ENCODE measurements around the gene TMEM192.

TMEM192 gene
- 11.4 to 41.8 (median 27.4) reads per million in 9 experiments for total RNA-seq

- peaks cover 21% of the 10 kb centered on the region for H3K36me3 Mint-ChIP-seq (ENCODE audit: insufficient read depth)
- H3K4me1 Mint-ChIP-seq (ENCODE audit: low read depth in 2 of 2), result peaks cover 16 to 24% of the 10 kb centered on the region in 2 donors
- DNase-seq (peak; percentile 90 to 94 (median 91)), ATAC-seq (replicated peaks) (peak; percentile 94)
- peak within 1 kb of the TSS; percentile 94 to 97 for H3K4me3 Mint-ChIP-seq
- H3K9me3 Mint-ChIP-seq, result no peaks in the 10 kb centered on the region
- H3K27me3 Mint-ChIP-seq, result peaks cover 11 to 14% of the 10 kb centered on the region in 2 donors
- peak within 1 kb of the TSS; percentile 95 for H3K27ac Mint-ChIP-seq
These were observed at the start of gene TMEM192 for GRCh38 chr4:165112368-165113121. TMEM192 (minus strand) TSS chr4:165112860; CDS start chr4:165112773, 87 bp downstream.

- Mint-ChIP-seq H3K27me3 (peaks cover 32 to 33% of the 10 kb centered on the region in 2 donors), H3K4me1 (ENCODE audit: low read depth in 2 of 2) (no peaks in the 10 kb centered on the region), H3K9me3 (no peaks in the 10 kb centered on the region), H3K36me3 (ENCODE audit: insufficient read depth) (no peaks in the 10 kb centered on the region), H3K27ac (no peak overlapping the region), H3K4me3 (no peak overlapping the region)
- no peak for ATAC-seq (replicated peaks)
- DNase-seq, result no peak
These were observed 46.1 kb upstream of the TMEM192 start for GRCh38 chr4:165158762-165159161.

- no peaks in the 10 kb centered on the region for H3K9me3 Mint-ChIP-seq
- H3K4me3 Mint-ChIP-seq, result no peak overlapping the region
- DNase-seq, result no peak
- H3K27me3 Mint-ChIP-seq, result peaks cover 35 to 40% of the 10 kb centered on the region in 2 donors
- H3K36me3 Mint-ChIP-seq (ENCODE audit: insufficient read depth), result no peaks in the 10 kb centered on the region
- no peaks in the 10 kb centered on the region for H3K4me1 Mint-ChIP-seq (ENCODE audit: low read depth in 2 of 2)
- H3K27ac Mint-ChIP-seq, result no peak overlapping the region
- ATAC-seq (replicated peaks), result no peak
These were observed 44.2 kb upstream of the TMEM192 start for GRCh38 chr4:165156906-165157305.

- no peaks in the 10 kb centered on the region for H3K9me3 Mint-ChIP-seq
- no peak overlapping the region for H3K4me3 Mint-ChIP-seq
- H3K27me3 Mint-ChIP-seq, result peaks cover 57 to 58% of the 10 kb centered on the region in 2 donors
- H3K27ac Mint-ChIP-seq, result no peak overlapping the region
- no peaks in the 10 kb centered on the region for H3K4me1 Mint-ChIP-seq (ENCODE audit: low read depth in 2 of 2)
- H3K36me3 Mint-ChIP-seq (ENCODE audit: insufficient read depth), result no peaks in the 10 kb centered on the region
- DNase-seq (no peak), ATAC-seq (replicated peaks) (no peak)
These were observed 41.8 kb upstream of the TMEM192 start for GRCh38 chr4:165154482-165154881.

GRCh38 chr4:165152527-165152926, 39.9 kb upstream of the TMEM192 start:
- Mint-ChIP-seq H3K27me3 (peaks cover 66 to 74% of the 10 kb centered on the region in 2 donors), H3K27ac (no peak overlapping the region)
- no peak for DNase-seq

GRCh38 chr4:165151734-165152133, 39.1 kb upstream of the TMEM192 start:
- H3K27ac Mint-ChIP-seq, result no peak overlapping the region
- no peaks in the 10 kb centered on the region for H3K9me3 Mint-ChIP-seq
- H3K36me3 Mint-ChIP-seq (ENCODE audit: insufficient read depth), result no peaks in the 10 kb centered on the region
- peaks cover 58 to 68% of the 10 kb centered on the region in 2 donors for H3K27me3 Mint-ChIP-seq
- ATAC-seq (replicated peaks) (no peak), DNase-seq (no peak)
- H3K4me1 Mint-ChIP-seq (ENCODE audit: low read depth in 2 of 2), result no peaks in the 10 kb centered on the region
- H3K4me3 Mint-ChIP-seq, result no peak overlapping the region

More at GRCh38 chr4:165152527-165152926, 39.9 kb upstream of the TMEM192 start:
- Mint-ChIP-seq H3K4me1 (ENCODE audit: low read depth in 2 of 2) (no peaks in the 10 kb centered on the region), H3K36me3 (ENCODE audit: insufficient read depth) (no peaks in the 10 kb centered on the region), H3K4me3 (no peak overlapping the region), H3K9me3 (no peaks in the 10 kb centered on the region)
- ATAC-seq (replicated peaks), result no peak

GRCh38 chr4:165150545-165150944, 37.9 kb upstream of the TMEM192 start:
- H3K36me3 Mint-ChIP-seq (ENCODE audit: insufficient read depth), result no peaks in the 10 kb centered on the region
- ATAC-seq (replicated peaks), result no peak
- H3K27ac Mint-ChIP-seq, result no peak overlapping the region
- H3K27me3 Mint-ChIP-seq, result peaks cover 57 to 61% of the 10 kb centered on the region in 2 donors
- no peaks in the 10 kb centered on the region for H3K4me1 Mint-ChIP-seq (ENCODE audit: low read depth in 2 of 2)
- no peak overlapping the region for H3K4me3 Mint-ChIP-seq
- DNase-seq, result no peak
- H3K9me3 Mint-ChIP-seq, result no peaks in the 10 kb centered on the region

- Mint-ChIP-seq H3K4me1 (ENCODE audit: low read depth in 2 of 2) (no peaks in the 10 kb centered on the region), H3K36me3 (ENCODE audit: insufficient read depth) (no peaks in the 10 kb centered on the region), H3K9me3 (no peaks in the 10 kb centered on the region), H3K27me3 (peaks cover 27 to 38% of the 10 kb centered on the region in 2 donors), H3K27ac (no peak overlapping the region), H3K4me3 (no peak overlapping the region)
- DNase-seq (no peak), ATAC-seq (replicated peaks) (no peak)
These were observed 26.2 kb upstream of the TMEM192 start for GRCh38 chr4:165138843-165139242.

GRCh38 chr4:165137205-165137604, 24.5 kb upstream of the TMEM192 start:
- H3K4me3 Mint-ChIP-seq, result no peak overlapping the region
- H3K9me3 Mint-ChIP-seq, result no peaks in the 10 kb centered on the region
- no peak overlapping the region for H3K27ac Mint-ChIP-seq
- DNase-seq, result no peak
- H3K36me3 Mint-ChIP-seq (ENCODE audit: insufficient read depth), result no peaks in the 10 kb centered on the region
- H3K27me3 Mint-ChIP-seq, result peaks cover 35 to 48% of the 10 kb centered on the region in 2 donors
- no peak for ATAC-seq (replicated peaks)
- H3K4me1 Mint-ChIP-seq (ENCODE audit: low read depth in 2 of 2), result no peaks in the 10 kb centered on the region

- H3K27me3 Mint-ChIP-seq, result peaks cover 35 to 49% of the 10 kb centered on the region in 2 donors
- no peak for DNase-seq
- no peaks in the 10 kb centered on the region for H3K36me3 Mint-ChIP-seq (ENCODE audit: insufficient read depth)
- ATAC-seq (replicated peaks), result no peak
- H3K9me3 Mint-ChIP-seq, result no peaks in the 10 kb centered on the region
- H3K27ac Mint-ChIP-seq, result no peak overlapping the region
- H3K4me1 Mint-ChIP-seq (ENCODE audit: low read depth in 2 of 2), result no peaks in the 10 kb centered on the region
- no peak overlapping the region for H3K4me3 Mint-ChIP-seq
These were observed 23.9 kb upstream of the TMEM192 start for GRCh38 chr4:165136529-165136928.

GRCh38 chr4:165133150-165133549, 20.5 kb upstream of the TMEM192 start:
- Mint-ChIP-seq H3K27ac (no peak overlapping the region), H3K9me3 (no peaks in the 10 kb centered on the region), H3K4me3 (no peak overlapping the region), H3K27me3 (peaks cover 49 to 54% of the 10 kb centered on the region in 2 donors), H3K4me1 (ENCODE audit: low read depth in 2 of 2) (peaks cover 0 to 2% of the 10 kb centered on the region in 2 donors), H3K36me3 (ENCODE audit: insufficient read depth) (no peaks in the 10 kb centered on the region)
- DNase-seq (no peak), ATAC-seq (replicated peaks) (no peak)

GRCh38 chr4:165131247-165131832, 18.7 kb upstream of the TMEM192 start:
- Mint-ChIP-seq H3K9me3 (no peaks in the 10 kb centered on the region), H3K27me3 (peaks cover 40 to 52% of the 10 kb centered on the region in 2 donors), H3K4me1 (ENCODE audit: low read depth in 2 of 2) (peaks cover 0 to 2% of the 10 kb centered on the region in 2 donors), H3K36me3 (ENCODE audit: insufficient read depth) (no peaks in the 10 kb centered on the region), H3K27ac (no peak overlapping the region), H3K4me3 (no peak overlapping the region)
- DNase-seq, result peak; percentile 73 to 81 (median 75)
- peak; percentile 79 for ATAC-seq (replicated peaks)

- no peak overlapping the region for H3K27ac Mint-ChIP-seq
- no peaks in the 10 kb centered on the region for H3K9me3 Mint-ChIP-seq
- DNase-seq, result no peak
- no peak overlapping the region for H3K4me3 Mint-ChIP-seq
- H3K36me3 Mint-ChIP-seq (ENCODE audit: insufficient read depth), result no peaks in the 10 kb centered on the region
- H3K4me1 Mint-ChIP-seq (ENCODE audit: low read depth in 2 of 2), result peaks cover 0 to 2% of the 10 kb centered on the region in 2 donors
- ATAC-seq (replicated peaks), result no peak
- peaks cover 30 to 47% of the 10 kb centered on the region in 2 donors for H3K27me3 Mint-ChIP-seq
These were observed 17.3 kb upstream of the TMEM192 start for GRCh38 chr4:165129924-165130323.

Data from effector memory CD8-positive, alpha-beta T cell (primary cell).